Measurements from ENCODE around the gene CATSPERB. TPM values are rescaled to one million over a fixed set of nuclear protein-coding genes. Genes with fewer than 3 reads are reported as not detected.
A peak's percentile ranks its signal among the peaks of the same experiment; 100 is the strongest.

The CATSPERB gene, protein sequence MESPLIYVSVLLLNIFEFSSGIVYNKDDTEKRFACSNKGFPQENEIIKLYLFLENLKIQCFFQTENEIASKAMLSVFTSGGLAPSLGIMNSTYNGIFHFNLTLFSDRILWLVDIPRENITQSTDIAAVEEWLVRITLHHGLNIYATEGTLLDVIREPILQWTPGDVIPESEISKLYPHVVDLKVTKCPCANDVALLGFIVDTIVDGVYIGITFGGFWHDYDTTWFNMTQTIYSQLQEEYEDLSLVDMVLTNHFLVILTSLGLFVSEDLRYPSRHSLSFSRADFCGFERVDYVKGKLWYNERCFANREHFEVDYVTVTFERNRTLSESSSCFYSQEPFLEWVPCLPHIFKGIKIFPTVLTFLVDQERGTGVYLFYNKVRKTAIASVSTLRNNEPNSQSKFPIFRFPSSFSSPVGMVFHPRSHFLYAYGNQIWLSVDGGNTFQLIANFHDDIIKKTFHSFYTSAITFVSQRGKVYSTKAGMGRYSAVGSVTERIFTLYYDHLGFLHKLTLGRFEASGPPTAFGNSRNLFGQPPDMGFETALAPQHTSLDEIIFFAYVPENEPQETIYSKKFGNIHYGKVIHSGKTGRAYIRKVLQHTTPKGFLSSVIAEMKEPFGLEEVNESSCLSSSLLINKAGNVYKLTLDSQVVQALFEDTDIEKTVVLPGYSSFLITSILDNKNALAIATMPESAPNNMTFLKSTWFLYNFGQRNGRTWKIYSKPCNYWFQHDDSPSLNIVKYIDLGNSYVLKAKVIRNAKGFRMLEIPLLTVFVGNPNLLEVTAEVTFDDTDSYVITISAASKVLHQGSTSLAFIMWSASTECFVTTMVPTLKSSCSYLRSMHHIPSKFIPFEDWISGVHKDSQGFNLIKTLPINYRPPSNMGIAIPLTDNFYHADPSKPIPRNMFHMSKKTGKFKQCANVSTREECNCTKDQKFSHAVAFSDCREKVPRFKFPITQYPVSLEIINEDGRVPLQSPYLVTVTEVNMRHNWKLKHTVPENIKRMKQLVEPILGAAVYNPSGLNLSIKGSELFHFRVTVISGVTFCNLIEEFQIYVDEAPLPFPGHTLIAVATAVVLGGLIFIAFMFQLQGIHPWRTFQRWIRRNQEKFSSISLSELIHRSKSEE
- total RNA-seq, result 3.0 TPM
- long read RNA-seq, result 0 reads

DNA sequence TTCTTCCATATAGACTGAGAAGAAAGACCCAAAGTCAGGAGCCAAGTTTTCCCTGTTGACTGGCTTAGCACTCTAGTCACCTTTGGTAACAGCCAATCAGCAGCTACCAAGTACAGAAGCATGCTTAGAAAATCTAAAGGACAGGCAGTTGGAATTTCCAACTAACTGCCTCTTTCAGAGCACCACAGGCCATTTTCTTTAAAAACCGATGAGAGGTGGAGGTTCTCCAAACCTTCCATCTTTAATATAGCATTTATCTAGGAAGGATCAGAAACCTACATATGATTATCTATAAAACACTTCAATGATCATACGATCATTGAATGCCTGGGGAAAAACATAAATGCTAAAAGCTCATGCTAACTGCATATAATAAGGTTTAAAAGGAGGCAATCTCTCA, at the start of gene CATSPERB:
TSS of gene CATSPERB (minus strand) at position 101 of the 400 bp plus-strand sequence. CDS start 2,607 bp downstream, outside the sequence.
- Histone ChIP-seq H3K27ac (no peak within 1 kb of the TSS), H3K4me1 (no peaks in the 10 kb centered on the region), H3K36me3 (no peaks in the 10 kb centered on the region), H3K27me3 (no peaks in the 10 kb centered on the region), H3K4me3 (no peak within 1 kb of the TSS), H3K9me3 (no peaks in the 10 kb centered on the region)
- intact Hi-C loops (cut with DNase I), result no loop called here
- no peak for DNase-seq
- TF ChIP-seq, protein P1, sequence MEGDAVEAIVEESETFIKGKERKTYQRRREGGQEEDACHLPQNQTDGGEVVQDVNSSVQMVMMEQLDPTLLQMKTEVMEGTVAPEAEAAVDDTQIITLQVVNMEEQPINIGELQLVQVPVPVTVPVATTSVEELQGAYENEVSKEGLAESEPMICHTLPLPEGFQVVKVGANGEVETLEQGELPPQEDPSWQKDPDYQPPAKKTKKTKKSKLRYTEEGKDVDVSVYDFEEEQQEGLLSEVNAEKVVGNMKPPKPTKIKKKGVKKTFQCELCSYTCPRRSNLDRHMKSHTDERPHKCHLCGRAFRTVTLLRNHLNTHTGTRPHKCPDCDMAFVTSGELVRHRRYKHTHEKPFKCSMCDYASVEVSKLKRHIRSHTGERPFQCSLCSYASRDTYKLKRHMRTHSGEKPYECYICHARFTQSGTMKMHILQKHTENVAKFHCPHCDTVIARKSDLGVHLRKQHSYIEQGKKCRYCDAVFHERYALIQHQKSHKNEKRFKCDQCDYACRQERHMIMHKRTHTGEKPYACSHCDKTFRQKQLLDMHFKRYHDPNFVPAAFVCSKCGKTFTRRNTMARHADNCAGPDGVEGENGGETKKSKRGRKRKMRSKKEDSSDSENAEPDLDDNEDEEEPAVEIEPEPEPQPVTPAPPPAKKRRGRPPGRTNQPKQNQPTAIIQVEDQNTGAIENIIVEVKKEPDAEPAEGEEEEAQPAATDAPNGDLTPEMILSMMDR (IDR thresholded peaks at IDR 0.05), result no peak
- no peak for ATAC-seq

DNA sequence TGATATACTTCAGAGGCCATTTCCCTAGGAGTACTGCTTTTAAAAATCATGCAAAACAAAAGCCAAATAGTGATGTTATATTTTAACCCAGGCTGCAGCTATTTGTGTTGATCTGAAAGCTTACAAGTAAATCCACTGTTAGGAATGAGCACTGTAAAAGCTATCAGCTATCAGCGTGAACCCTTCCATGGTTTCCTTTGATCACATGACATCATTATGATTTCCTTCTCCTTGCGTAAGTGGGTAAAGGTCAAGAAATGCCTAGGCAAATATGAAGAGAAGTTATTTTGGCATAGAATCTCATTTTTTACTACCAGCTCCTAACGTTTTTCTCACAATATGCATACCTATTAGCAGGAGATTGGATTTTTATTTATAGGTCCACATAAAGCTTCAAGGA, 48.6 kb upstream of the CATSPERB start:
- DNase-seq (no peak), ATAC-seq (no peak)
- intact Hi-C loops (cut with DNase I), result no loop called here
- TF ChIP-seq, protein P1 (IDR thresholded peaks at IDR 0.05), result no peak
- Histone ChIP-seq H3K27me3 (no peaks in the 10 kb centered on the region), H3K4me3 (no peak overlapping the region), H3K9me3 (no peaks in the 10 kb centered on the region), H3K4me1 (no peaks in the 10 kb centered on the region), H3K36me3 (peaks cover 16% of the 10 kb centered on the region), H3K27ac (no peak overlapping the region)

DNA sequence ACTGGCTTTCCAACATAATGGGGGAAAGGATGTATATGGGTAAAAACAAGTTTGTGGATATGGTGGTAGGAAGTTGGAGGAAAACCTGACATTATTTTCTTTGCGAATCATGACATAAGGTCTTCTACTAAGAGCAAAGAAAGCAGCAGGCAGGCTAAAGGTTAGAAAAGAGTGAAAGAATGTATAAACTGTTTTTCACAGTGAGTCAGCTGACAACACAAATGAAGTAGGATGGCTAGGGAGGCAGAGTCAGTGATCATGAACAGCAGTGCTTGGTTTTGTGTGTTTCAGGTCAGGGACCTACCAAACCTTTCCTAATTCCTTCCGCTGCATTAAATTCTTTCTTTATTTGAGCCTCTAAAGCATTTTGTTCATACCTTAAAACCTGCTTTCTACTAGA, 46.3 kb upstream of the CATSPERB start:
- DNase-seq (no peak), ATAC-seq (no peak)
- H3K36me3 ChIP-seq, result peaks cover 16% of the 10 kb centered on the region
- TF ChIP-seq, protein P1 (IDR thresholded peaks at IDR 0.05), result no peak
- H3K4me3 ChIP-seq, result no peak overlapping the region
- intact Hi-C loops (cut with DNase I), result no loop called here
- no peak overlapping the region for H3K27ac ChIP-seq
- H3K27me3 ChIP-seq, result no peaks in the 10 kb centered on the region
- no peaks in the 10 kb centered on the region for H3K4me1 ChIP-seq
- no peaks in the 10 kb centered on the region for H3K9me3 ChIP-seq

DNA sequence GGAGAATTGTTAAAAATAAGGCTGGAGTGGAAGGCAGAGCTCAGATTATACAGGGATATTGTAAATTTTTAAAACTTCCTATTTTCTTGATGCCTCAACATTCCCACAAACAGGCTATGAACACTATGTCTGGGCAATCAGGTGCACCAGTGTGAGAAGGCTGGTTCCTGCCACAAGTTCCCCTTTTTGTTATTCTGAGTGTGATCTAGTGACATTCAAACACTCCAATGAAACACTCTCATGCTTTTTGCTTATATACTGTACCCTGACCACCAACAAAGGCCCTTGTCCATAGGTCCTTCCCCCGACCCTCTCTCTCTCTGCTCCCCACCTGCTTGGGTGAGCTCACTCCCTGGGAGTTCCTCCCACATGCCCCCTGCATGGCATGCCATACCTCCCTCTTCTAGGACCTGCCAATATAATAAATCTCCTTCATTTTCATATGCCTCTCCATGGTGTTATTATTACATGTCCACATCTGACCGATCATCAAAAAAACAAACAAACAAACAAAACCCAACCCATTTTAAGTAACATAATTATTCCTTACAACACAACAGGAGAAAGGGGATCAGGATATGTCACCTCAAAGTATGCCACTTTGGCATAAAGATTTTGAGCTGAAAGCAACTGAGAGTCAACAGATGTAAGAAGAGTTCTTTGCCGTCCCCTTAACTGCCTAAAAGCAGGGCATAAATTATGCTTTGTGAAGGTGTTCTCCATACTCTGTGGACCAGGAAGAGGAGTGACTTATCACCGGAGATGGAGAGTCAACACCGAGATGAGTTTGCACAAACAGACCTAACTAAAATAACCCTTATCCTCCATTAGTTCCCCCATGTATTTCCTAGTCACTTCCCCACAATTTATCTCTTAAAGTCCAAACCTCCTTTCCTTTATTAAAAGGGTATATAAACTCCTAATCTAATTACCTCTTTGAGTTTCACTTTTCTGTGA, 42.5 kb upstream of the CATSPERB start:
- TF ChIP-seq, protein P1 (IDR thresholded peaks at IDR 0.05), result no peak
- intact Hi-C loops (cut with DNase I), result no loop called here
- Histone ChIP-seq H3K27me3 (no peaks in the 10 kb centered on the region), H3K4me1 (no peaks in the 10 kb centered on the region), H3K4me3 (no peak overlapping the region), H3K9me3 (no peaks in the 10 kb centered on the region), H3K27ac (no peak overlapping the region), H3K36me3 (no peaks in the 10 kb centered on the region)
- ATAC-seq (peak; percentile 40), DNase-seq (no peak)

DNA sequence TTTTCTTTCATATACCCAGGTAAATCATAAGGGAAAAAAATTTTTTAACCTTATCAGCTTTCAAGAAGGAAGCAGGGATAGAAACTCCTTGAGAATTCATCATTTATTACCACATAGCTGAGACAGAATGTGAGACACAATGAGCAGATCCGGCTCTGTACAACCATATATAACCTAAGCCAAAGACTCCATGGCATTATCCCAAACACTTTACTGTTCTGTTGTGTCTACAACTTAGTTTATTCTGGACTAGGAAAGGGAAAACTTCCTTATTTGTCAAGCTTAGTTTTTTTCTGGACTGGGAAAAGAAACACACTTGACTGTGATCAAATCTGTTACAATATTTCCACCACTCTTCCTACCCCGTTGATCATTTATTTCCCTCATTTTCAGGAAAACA, 38.3 kb upstream of the CATSPERB start:
- H3K36me3 ChIP-seq, result no peaks in the 10 kb centered on the region
- H3K9me3 ChIP-seq, result no peaks in the 10 kb centered on the region
- ATAC-seq, result no peak
- no peak overlapping the region for H3K4me3 ChIP-seq
- no peak for DNase-seq
- TF ChIP-seq, protein P1 (IDR thresholded peaks at IDR 0.05), result no peak
- H3K4me1 ChIP-seq, result no peaks in the 10 kb centered on the region
- H3K27ac ChIP-seq, result no peak overlapping the region
- intact Hi-C loops (cut with DNase I), result no loop called here
- H3K27me3 ChIP-seq, result no peaks in the 10 kb centered on the region

Measured in upper lobe of right lung (tissue), 1 donor.